Neural progenitor cell (in vitro differentiated cells): ENCODE data around the gene SERPINB10. TPM values are rescaled to one million over a fixed set of nuclear protein-coding genes. Genes with fewer than 3 reads are reported as not detected.
"Not testable (repeated sequence)": the region's sequence is repeated elsewhere in the genome, so short reads cannot be mapped to it uniquely, and the experiment has no call there.

Experiments
- DNase-seq: peaks from one replicate; pipeline ENCODE4 v3.0.0-alpha.2; 2016; ENCODE audit warnings: low spot score
- H2AFZ ChIP-seq: fragments of 200-600 bp; sonication (generic); replicated peaks from 2 replicates; pipeline ENCODE4 v1.6.1; 2016; ENCODE audit warnings: antibody characterized with exemption
- H3F3A ChIP-seq: fragments of 200-600 bp; sonication (generic); 2 replicates; pipeline ENCODE4 v1.6.1; 2016; ENCODE audit warnings: antibody characterized with exemption, low read depth
- H3K27ac ChIP-seq: fragments of 200-600 bp; sonication (generic); 2 replicates; pipeline ENCODE4 v1.5.1; 2016; ENCODE audit warnings: mild to moderate bottlenecking
- H3K27me3 ChIP-seq: fragments of 200-600 bp; sonication (generic); 2 replicates; pipeline ENCODE4 v1.6.1; 2016; ENCODE audit warnings: mild to moderate bottlenecking, moderate library complexity
- H3K36me3 ChIP-seq: fragments of 200-600 bp; sonication (generic); 2 replicates; pipeline ENCODE4 v1.5.1; 2016
- H3K4me1 ChIP-seq: fragments of 200-600 bp; sonication (generic); 2 replicates; pipeline ENCODE4 v1.6.1; 2016; ENCODE audit warnings: mixed run types
- H3K4me2 ChIP-seq: fragments of 200-600 bp; sonication (generic); 2 replicates; pipeline ENCODE4 v1.6.1; 2016
- H3K4me3 ChIP-seq: fragments of 200-600 bp; sonication (generic); 2 replicates; pipeline ENCODE4 v1.5.1; 2016
- H3K79me2 ChIP-seq: fragments of 200-600 bp; sonication (generic); 2 replicates; pipeline ENCODE4 v1.6.1; 2016; ENCODE audit warnings: low read depth
- H3K9ac ChIP-seq: fragments of 200-600 bp; sonication (generic); 2 replicates; pipeline ENCODE4 v1.6.1; 2016
- H3K9me3 ChIP-seq: fragments of 200-600 bp; sonication (generic); 2 replicates; pipeline ENCODE4 v1.5.1; 2016; ENCODE audit warnings: low read depth
- H4K20me1 ChIP-seq: fragments of 200-600 bp; sonication (generic); 2 replicates; pipeline ENCODE4 v1.6.1; 2016; ENCODE audit warnings: low read depth
- H3K27ac Mint-ChIP-seq: 3 replicates; pipeline ENCODE4 v1.8.0; 2021; ENCODE audit warnings: mixed read lengths
- H3K27me3 Mint-ChIP-seq: 2 replicates; pipeline ENCODE4 v1.8.0; 2022; ENCODE audit warnings: low read depth, mild to moderate bottlenecking, inconsistent platforms, moderate library complexity, mixed read lengths; ENCODE audit not compliant: insufficient read depth
- H3K36me3 Mint-ChIP-seq: 3 replicates; pipeline ENCODE4 v1.8.0; 2021; ENCODE audit warnings: mixed read lengths
- H3K4me1 Mint-ChIP-seq: 3 replicates; pipeline ENCODE4 v1.8.0; 2021; ENCODE audit warnings: mixed read lengths
- H3K4me3 Mint-ChIP-seq: 3 replicates; pipeline ENCODE4 v1.8.0; 2021; ENCODE audit warnings: mild to moderate bottlenecking, moderate library complexity, mixed read lengths
- H3K9me3 Mint-ChIP-seq: 3 replicates; pipeline ENCODE4 v1.8.0; 2020; ENCODE audit warnings: mixed read lengths
- CTCF ChIP-seq: fragments of 200-600 bp; sonication (generic); IDR thresholded peaks from 2 replicates; pipeline ENCODE4 v1.5.1; 2017; ENCODE audit warnings: antibody characterized with exemption, mild to moderate bottlenecking
- EZH2 ChIP-seq: fragments of 200-600 bp; sonication (generic); IDR thresholded peaks from 2 replicates; pipeline ENCODE4 v1.6.1; 2017; ENCODE audit warnings: antibody characterized with exemption, mild to moderate bottlenecking, moderate library complexity
- EZH2phosphoT487 ChIP-seq: fragments of 200-600 bp; sonication (generic); IDR thresholded peaks from 2 replicates; pipeline ENCODE4 v1.6.1; 2017; ENCODE audit warnings: antibody characterized with exemption
- total RNA-seq: library from RNA; depleted of rRNA; stranded (reverse); fragments of >200 nt; gene quantifications from 2 replicates; pipeline ENCODE4 v1.2.3, GENCODE V29; 2015; ENCODE audit warnings: low replicate concordance

The SERPINB10 gene
- total RNA-seq, 1 donor from 2014 or later = not detected

- H3K27ac ChIP-seq = no peak overlapping the region
- no peaks in the 10 kb centered on the region for H3K27me3 Mint-ChIP-seq
- H3K27ac Mint-ChIP-seq = no peak overlapping the region
- H3K4me1 ChIP-seq = no peaks in the 10 kb centered on the region
- TF ChIP-seq EZH2 = no peak
- H3K9ac ChIP-seq = no peak overlapping the region
- no peak overlapping the region for H3K4me2 ChIP-seq
- no peak overlapping the region for H3K4me3 ChIP-seq
- no peaks in the 10 kb centered on the region for H3K4me1 Mint-ChIP-seq
- no peaks in the 10 kb centered on the region for H3K9me3 Mint-ChIP-seq
- no peaks in the 10 kb centered on the region for H4K20me1 ChIP-seq
- no peaks in the 10 kb centered on the region for H3K79me2 ChIP-seq
- H3K36me3 ChIP-seq = no peaks in the 10 kb centered on the region
- H3K27me3 ChIP-seq = peaks cover 34% of the 10 kb centered on the region
- H2AFZ ChIP-seq = no peak overlapping the region
- no peak for DNase-seq
- H3K9me3 ChIP-seq = no peaks in the 10 kb centered on the region
- no peaks in the 10 kb centered on the region for H3K36me3 Mint-ChIP-seq
- H3K4me3 Mint-ChIP-seq = no peak overlapping the region
- no peaks in the 10 kb centered on the region for H3F3A ChIP-seq
Measured at GRCh38 chr18:63930773-63931354, 23.1 kb downstream of the SERPINB10 start.

- Mint-ChIP-seq H3K36me3 (no peaks in the 10 kb centered on the region), H3K27me3 (no peaks in the 10 kb centered on the region), H3K9me3 (no peaks in the 10 kb centered on the region), H3K4me1 (no peaks in the 10 kb centered on the region), H3K4me3 (peak overlapping the region; percentile 80), H3K27ac (no peak overlapping the region)
- Histone ChIP-seq H3K27ac (no peak overlapping the region), H3K27me3 (peaks cover 64% of the 10 kb centered on the region), H4K20me1 (no peaks in the 10 kb centered on the region), H3K4me1 (no peaks in the 10 kb centered on the region), H3K36me3 (no peaks in the 10 kb centered on the region), H3K4me3 (peak overlapping the region; percentile 56), H3F3A (no peaks in the 10 kb centered on the region), H3K9me3 (no peaks in the 10 kb centered on the region), H3K4me2 (peak overlapping the region; percentile 89), H2AFZ (peak overlapping the region; percentile 99), H3K79me2 (no peaks in the 10 kb centered on the region), H3K9ac (no peak overlapping the region)
- TF ChIP-seq EZH2 (peak; percentile 52), EZH2phosphoT487 (no peak), CTCF (peak; percentile 77)
- peak; percentile 92 for DNase-seq
Measured at GRCh38 chr18:63936156-63936931, 28.6 kb downstream of the SERPINB10 start.

GRCh38 chr18:63936932-63937393 lies 29.2 kb downstream of the SERPINB10 start:
- H3K4me2 ChIP-seq = peak overlapping the region; percentile 89
- no peak overlapping the region for H3K27ac ChIP-seq
- H3K9ac ChIP-seq = no peak overlapping the region
- no peaks in the 10 kb centered on the region for H3K9me3 ChIP-seq
- Mint-ChIP-seq H3K9me3 (no peaks in the 10 kb centered on the region), H3K4me3 (no peak overlapping the region), H3K36me3 (no peaks in the 10 kb centered on the region), H3K4me1 (no peaks in the 10 kb centered on the region), H3K27me3 (no peaks in the 10 kb centered on the region), H3K27ac (no peak overlapping the region)
- peak overlapping the region; percentile 56 for H3K4me3 ChIP-seq
- H3K27me3 ChIP-seq = peaks cover 64% of the 10 kb centered on the region
- H4K20me1 ChIP-seq = no peaks in the 10 kb centered on the region
- peak overlapping the region; percentile 99 for H2AFZ ChIP-seq
- TF ChIP-seq EZH2 = no peak
- no peaks in the 10 kb centered on the region for H3K79me2 ChIP-seq
- no peak for DNase-seq
- H3K4me1 ChIP-seq = no peaks in the 10 kb centered on the region
- no peaks in the 10 kb centered on the region for H3K36me3 ChIP-seq
- no peaks in the 10 kb centered on the region for H3F3A ChIP-seq

GRCh38 chr18:63940008-63940407 lies 32.2 kb downstream of the SERPINB10 start:
- DNase-seq = no peak
- no peak overlapping the region for H3K4me3 ChIP-seq
- no peak overlapping the region for H2AFZ ChIP-seq

GRCh38 chr18:63940543-63941050 lies 32.8 kb downstream of the SERPINB10 start:
- H3K27me3 ChIP-seq = peaks cover 32% of the 10 kb centered on the region
- H3F3A ChIP-seq, H2AFZ ChIP-seq, H3K79me2 ChIP-seq, H4K20me1 ChIP-seq, H3K9me3 Mint-ChIP-seq, H3K9ac ChIP-seq, H3K4me1 ChIP-seq, H3K27ac Mint-ChIP-seq, H3K36me3 ChIP-seq, H3K36me3 Mint-ChIP-seq, H3K4me2 ChIP-seq, H3K27me3 Mint-ChIP-seq, H3K4me1 Mint-ChIP-seq, H3K4me3 Mint-ChIP-seq, H3K27ac ChIP-seq, H3K4me3 ChIP-seq, DNase-seq, H3K9me3 ChIP-seq: not testable (repeated sequence)

More at GRCh38 chr18:63940008-63940407, 32.2 kb downstream of the SERPINB10 start:
- H4K20me1 ChIP-seq = no peaks in the 10 kb centered on the region
- H3K4me3 Mint-ChIP-seq = no peak overlapping the region
- no peak overlapping the region for H3K4me2 ChIP-seq
- no peaks in the 10 kb centered on the region for H3K36me3 ChIP-seq
- no peaks in the 10 kb centered on the region for H3F3A ChIP-seq
- TF ChIP-seq EZH2phosphoT487 = no peak
- TF ChIP-seq EZH2 = no peak
- no peak for TF ChIP-seq CTCF
- H3K9ac ChIP-seq = no peak overlapping the region
- H3K27me3 ChIP-seq = peaks cover 38% of the 10 kb centered on the region
- H3K4me1 ChIP-seq = no peaks in the 10 kb centered on the region
- H3K27ac ChIP-seq = no peak overlapping the region
- no peaks in the 10 kb centered on the region for H3K27me3 Mint-ChIP-seq
- no peaks in the 10 kb centered on the region for H3K4me1 Mint-ChIP-seq
- H3K9me3 ChIP-seq = no peaks in the 10 kb centered on the region
- no peaks in the 10 kb centered on the region for H3K36me3 Mint-ChIP-seq
- H3K9me3 Mint-ChIP-seq = no peaks in the 10 kb centered on the region
- no peak overlapping the region for H3K27ac Mint-ChIP-seq
- no peaks in the 10 kb centered on the region for H3K79me2 ChIP-seq
